SK-N-SH treated with all-trans-retinoic acid at 6 μM for 48 hours (cell line): ENCODE results near the gene TEX101.

Experiments used
- ATAC-seq: fragments of 200-7000 bp; cut with Tn5 transposase; 3 replicates; pipeline ENCODE4 v1.9.1; 2020; ENCODE audit warnings: mild to moderate bottlenecking, moderate library complexity
- CSDC2 ChIP-seq: fragments of 250-450 bp; sonication (Bioruptor Pico); IDR thresholded peaks from 2 replicates; pipeline ENCODE4 v1.5.0; 2020; ENCODE audit warnings: mild to moderate bottlenecking, moderate library complexity
- ESRRG ChIP-seq: fragments of 250-450 bp; sonication (Bioruptor Pico); IDR thresholded peaks from 2 replicates; pipeline ENCODE4 v1.6.1; 2021; ENCODE audit warnings: mild to moderate bottlenecking
- ISL1 ChIP-seq: fragments of 250-450 bp; sonication (Bioruptor Pico); IDR thresholded peaks from 2 replicates; pipeline ENCODE4 v2.1.2; 2022; ENCODE audit warnings: mild to moderate bottlenecking, moderate library complexity
- OSR1 ChIP-seq: fragments of 250-450 bp; sonication (Bioruptor Pico); IDR thresholded peaks from 2 replicates; pipeline ENCODE4 v1.8.0; 2022; ENCODE audit warnings: moderate library complexity, mild to moderate bottlenecking, inconsistent platforms
- SNAI2 ChIP-seq: fragments of 250-450 bp; sonication (Bioruptor Pico); IDR thresholded peaks from 2 replicates; pipeline ENCODE4 v1.5.0; 2020; ENCODE audit warnings: mild to moderate bottlenecking, moderate library complexity
- TCF4 ChIP-seq: fragments of 250-450 bp; sonication (Bioruptor Pico); IDR thresholded peaks from 2 replicates; pipeline ENCODE4 v1.8.0; 2021; ENCODE audit warnings: mild to moderate bottlenecking, moderate library complexity, borderline replicate concordance
- ZC3H10 ChIP-seq: fragments of 250-450 bp; sonication (Bioruptor Pico); IDR thresholded peaks from 2 replicates; pipeline ENCODE4 v1.5.1; 2021; ENCODE audit warnings: mild to moderate bottlenecking, moderate library complexity
- ZFP3 ChIP-seq: fragments of 250-450 bp; sonication (Bioruptor Pico); IDR thresholded peaks from 2 replicates; pipeline ENCODE4 v1.5.0; 2020; ENCODE audit warnings: mild to moderate bottlenecking, moderate library complexity
- ZFP30 ChIP-seq: fragments of 450-650 bp; formaldehyde crosslinking; IDR thresholded peaks from 2 replicates; pipeline ENCODE4 v1.5.0; 2022; ENCODE audit warnings: mild to moderate bottlenecking, moderate library complexity
- ZNF565 ChIP-seq: fragments of 450-650 bp; formaldehyde crosslinking; conservative IDR thresholded peaks from 2 replicates; pipeline ENCODE4 v1.5.0; 2020; ENCODE audit warnings: low read depth, mild to moderate bottlenecking, moderate library complexity
- ZNF70 ChIP-seq: fragments of 450-650 bp; formaldehyde crosslinking; IDR thresholded peaks from 2 replicates; pipeline ENCODE4 v1.5.0; 2020; ENCODE audit warnings: mild to moderate bottlenecking, moderate library complexity
- TF ChIP-seq, protein P1 (sequence below): fragments of 250-450 bp; sonication (Bioruptor Pico); IDR thresholded peaks from 2 replicates; pipeline ENCODE4 v1.8.0; 2021; ENCODE audit warnings: low read depth, mild to moderate bottlenecking, moderate library complexity, borderline replicate concordance
- TF ChIP-seq, protein P2 (sequence below): fragments of 250-450 bp; sonication (Bioruptor Pico); IDR thresholded peaks from 2 replicates; pipeline ENCODE4 v1.5.0; 2020; ENCODE audit warnings: mild to moderate bottlenecking, moderate library complexity
- TF ChIP-seq, protein P3 (sequence below): fragments of 250-450 bp; sonication (Bioruptor Pico); IDR thresholded peaks from 2 replicates; pipeline ENCODE4 v1.5.1; 2020; ENCODE audit warnings: low read depth, mild to moderate bottlenecking, moderate library complexity

TEX101 gene

DNA sequence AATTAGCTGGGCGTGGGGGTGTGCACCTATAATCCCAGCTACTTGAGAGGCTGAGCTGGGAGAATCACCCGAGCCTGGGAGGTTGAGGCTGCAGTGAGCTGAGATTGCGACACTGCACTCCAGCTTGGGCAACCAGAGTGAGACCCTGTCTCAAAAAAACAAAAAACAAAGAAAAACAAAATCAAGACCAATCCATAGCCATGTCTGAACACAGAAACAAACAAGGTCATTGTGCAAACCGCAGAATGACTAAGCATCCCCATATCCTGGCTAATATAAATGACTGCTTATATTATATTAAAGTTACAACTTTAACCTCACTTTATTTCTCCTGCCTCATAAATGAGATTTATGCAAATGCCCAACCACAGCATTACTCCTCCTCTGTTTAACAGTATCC lies 53.0 kb downstream of the TEX101 start:
- TF ChIP-seq ZFP3 (no peak), SNAI2 (no peak), ISL1 (CRISPR knock-in tag) (no peak), OSR1 (CRISPR knock-in tag) (no peak), ZNF565 (no peak), ESRRG (CRISPR knock-in tag) (no peak), CSDC2 (CRISPR knock-in tag) (no peak), ZFP30 (CRISPR knock-in tag) (no peak), ZC3H10 (CRISPR knock-in tag) (no peak), ZNF70 (no peak), TCF4 (CRISPR knock-in tag) (no peak)
- TF ChIP-seq, protein P1, sequence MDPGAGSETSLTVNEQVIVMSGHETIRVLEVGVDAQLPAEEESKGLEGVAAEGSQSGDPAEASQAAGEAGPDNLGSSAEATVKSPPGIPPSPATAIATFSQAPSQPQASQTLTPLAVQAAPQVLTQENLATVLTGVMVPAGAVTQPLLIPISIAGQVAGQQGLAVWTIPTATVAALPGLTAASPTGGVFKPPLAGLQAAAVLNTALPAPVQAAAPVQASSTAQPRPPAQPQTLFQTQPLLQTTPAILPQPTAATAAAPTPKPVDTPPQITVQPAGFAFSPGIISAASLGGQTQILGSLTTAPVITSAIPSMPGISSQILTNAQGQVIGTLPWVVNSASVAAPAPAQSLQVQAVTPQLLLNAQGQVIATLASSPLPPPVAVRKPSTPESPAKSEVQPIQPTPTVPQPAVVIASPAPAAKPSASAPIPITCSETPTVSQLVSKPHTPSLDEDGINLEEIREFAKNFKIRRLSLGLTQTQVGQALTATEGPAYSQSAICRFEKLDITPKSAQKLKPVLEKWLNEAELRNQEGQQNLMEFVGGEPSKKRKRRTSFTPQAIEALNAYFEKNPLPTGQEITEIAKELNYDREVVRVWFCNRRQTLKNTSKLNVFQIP (CRISPR knock-in tag) = no peak
- TF ChIP-seq, protein P2, sequence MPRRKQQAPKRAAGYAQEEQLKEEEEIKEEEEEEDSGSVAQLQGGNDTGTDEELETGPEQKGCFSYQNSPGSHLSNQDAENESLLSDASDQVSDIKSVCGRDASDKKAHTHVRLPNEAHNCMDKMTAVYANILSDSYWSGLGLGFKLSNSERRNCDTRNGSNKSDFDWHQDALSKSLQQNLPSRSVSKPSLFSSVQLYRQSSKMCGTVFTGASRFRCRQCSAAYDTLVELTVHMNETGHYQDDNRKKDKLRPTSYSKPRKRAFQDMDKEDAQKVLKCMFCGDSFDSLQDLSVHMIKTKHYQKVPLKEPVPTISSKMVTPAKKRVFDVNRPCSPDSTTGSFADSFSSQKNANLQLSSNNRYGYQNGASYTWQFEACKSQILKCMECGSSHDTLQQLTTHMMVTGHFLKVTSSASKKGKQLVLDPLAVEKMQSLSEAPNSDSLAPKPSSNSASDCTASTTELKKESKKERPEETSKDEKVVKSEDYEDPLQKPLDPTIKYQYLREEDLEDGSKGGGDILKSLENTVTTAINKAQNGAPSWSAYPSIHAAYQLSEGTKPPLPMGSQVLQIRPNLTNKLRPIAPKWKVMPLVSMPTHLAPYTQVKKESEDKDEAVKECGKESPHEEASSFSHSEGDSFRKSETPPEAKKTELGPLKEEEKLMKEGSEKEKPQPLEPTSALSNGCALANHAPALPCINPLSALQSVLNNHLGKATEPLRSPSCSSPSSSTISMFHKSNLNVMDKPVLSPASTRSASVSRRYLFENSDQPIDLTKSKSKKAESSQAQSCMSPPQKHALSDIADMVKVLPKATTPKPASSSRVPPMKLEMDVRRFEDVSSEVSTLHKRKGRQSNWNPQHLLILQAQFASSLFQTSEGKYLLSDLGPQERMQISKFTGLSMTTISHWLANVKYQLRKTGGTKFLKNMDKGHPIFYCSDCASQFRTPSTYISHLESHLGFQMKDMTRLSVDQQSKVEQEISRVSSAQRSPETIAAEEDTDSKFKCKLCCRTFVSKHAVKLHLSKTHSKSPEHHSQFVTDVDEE (CRISPR knock-in tag) = no peak
- TF ChIP-seq, protein P3, sequence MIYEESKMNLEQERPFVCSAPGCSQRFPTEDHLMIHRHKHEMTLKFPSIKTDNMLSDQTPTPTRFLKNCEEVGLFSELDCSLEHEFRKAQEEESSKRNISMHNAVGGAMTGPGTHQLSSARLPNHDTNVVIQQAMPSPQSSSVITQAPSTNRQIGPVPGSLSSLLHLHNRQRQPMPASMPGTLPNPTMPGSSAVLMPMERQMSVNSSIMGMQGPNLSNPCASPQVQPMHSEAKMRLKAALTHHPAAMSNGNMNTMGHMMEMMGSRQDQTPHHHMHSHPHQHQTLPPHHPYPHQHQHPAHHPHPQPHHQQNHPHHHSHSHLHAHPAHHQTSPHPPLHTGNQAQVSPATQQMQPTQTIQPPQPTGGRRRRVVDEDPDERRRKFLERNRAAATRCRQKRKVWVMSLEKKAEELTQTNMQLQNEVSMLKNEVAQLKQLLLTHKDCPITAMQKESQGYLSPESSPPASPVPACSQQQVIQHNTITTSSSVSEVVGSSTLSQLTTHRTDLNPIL (CRISPR knock-in tag) = no peak
- TF ChIP-seq, all 23 proteins: peak for 0
- no peak for ATAC-seq
